ENCODE data around the gene MED12L. TPM values are rescaled to one million over a fixed set of nuclear protein-coding genes. Genes with fewer than 3 reads are reported as not detected.

Gene MED12L
- total RNA-seq, 4 donors from 2014 or later = 0.15 to 0.37 (median 0.22) TPM

- no peak for DNase-seq (ENCODE audit: low spot score in 2 of 2)
- intact Hi-C loops (cut with DNase I; ENCODE audit: low total_unique reads) = no loop called here
- no peak overlapping the region for H3K4me3 ChIP-seq (ENCODE audit: low read depth, poor library complexity, severe bottlenecking)
- TF ChIP-seq POLR2A (IDR thresholded peaks at IDR 0.05) (no peak), CTCF (IDR thresholded peaks at IDR 0.05) (no peak)
- 44 to 55% methylated on average over 3 of the region's 3 CpGs for WGBS, 2 donors
Measured at GRCh38 chr3:151133175-151133574, 47.7 kb downstream of the MED12L start.

- WGBS, 2 donors = 86 to 88% methylated on average over 8 of the region's 8 CpGs
- DNase-seq (ENCODE audit: low spot score in 2 of 2) = no peak
- intact Hi-C loops (cut with DNase I; ENCODE audit: low total_unique reads) = no loop called here
- no peak overlapping the region for H3K4me3 ChIP-seq (ENCODE audit: low read depth, poor library complexity, severe bottlenecking)
- TF ChIP-seq POLR2A (IDR thresholded peaks at IDR 0.05) (no peak), CTCF (IDR thresholded peaks at IDR 0.05) (no peak)
Measured at GRCh38 chr3:151133917-151134450, 48.5 kb downstream of the MED12L start.

GRCh38 chr3:151135541-151136337 is 50.3 kb downstream of the MED12L start:
- H3K4me3 ChIP-seq (ENCODE audit: low read depth, poor library complexity, severe bottlenecking) = no peak overlapping the region
- whole genome bisulfite sequencing, 2 donors = 64 to 68% methylated on average over 5 of the region's 5 CpGs
- TF ChIP-seq CTCF (IDR thresholded peaks at IDR 0.05) (no peak), POLR2A (IDR thresholded peaks at IDR 0.05) (no peak)
- DNase-seq (ENCODE audit: low spot score in 2 of 2) = no peak
- intact Hi-C loops (cut with DNase I; ENCODE audit: low total_unique reads) = no loop called here

- no peak for DNase-seq (ENCODE audit: low spot score in 2 of 2)
- no peak overlapping the region for H3K4me3 ChIP-seq (ENCODE audit: low read depth, poor library complexity, severe bottlenecking)
- 69 to 75% methylated on average over 5 of the region's 5 CpGs for WGBS, 2 donors
- TF ChIP-seq POLR2A (IDR thresholded peaks at IDR 0.05) (no peak), CTCF (IDR thresholded peaks at IDR 0.05) (no peak)
- intact Hi-C loops (cut with DNase I; ENCODE audit: low total_unique reads) = no loop called here
Measured at GRCh38 chr3:151142929-151143328, 57.5 kb downstream of the MED12L start.

DNA sequence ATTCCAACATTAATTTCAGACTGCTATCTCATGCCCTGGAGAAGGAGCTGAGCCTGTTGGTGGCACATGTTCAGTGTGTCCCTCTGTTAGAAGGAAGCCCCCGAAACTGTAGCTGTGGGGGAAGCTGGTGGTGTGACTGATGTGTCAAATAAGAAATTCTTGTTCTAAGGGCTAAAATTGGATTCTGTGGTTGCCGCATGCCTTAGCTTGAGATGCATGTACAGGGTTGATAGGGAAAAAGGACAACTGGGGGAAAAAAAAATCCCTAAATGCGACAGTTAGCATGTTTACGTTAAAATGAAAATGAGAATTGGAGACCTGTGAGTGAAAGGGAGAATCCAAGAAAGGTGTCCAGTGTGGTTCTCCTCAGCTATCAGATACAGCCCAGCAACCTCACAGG is 58.6 kb downstream of the MED12L start:
- 83 to 85% methylated on average over 4 of the region's 4 CpGs for WGBS, 2 donors
- intact Hi-C loops (cut with DNase I; ENCODE audit: low total_unique reads) = no loop called here
- TF ChIP-seq POLR2A (IDR thresholded peaks at IDR 0.05) (no peak), CTCF (IDR thresholded peaks at IDR 0.05) (no peak)
- DNase-seq (ENCODE audit: low spot score in 2 of 2) = no peak
- no peak overlapping the region for H3K4me3 ChIP-seq (ENCODE audit: low read depth, poor library complexity, severe bottlenecking)

All from lower leg skin (tissue), 4 donors.